Epithelial cell of prostate (primary cell): ENCODE measurements around the gene RPN2.

ENCODE experiments used
- DNase-seq: peaks from one replicate; pipeline ENCODE4 v3.0.0-alpha.2; 2011; ENCODE audit warnings: low read depth, low spot score
- H3K27ac ChIP-seq: fragments of 450-650 bp; 2 replicates; pipeline ENCODE4 v1.5.1; 2017; ENCODE audit warnings: mild to moderate bottlenecking

Gene RPN2

DNA sequence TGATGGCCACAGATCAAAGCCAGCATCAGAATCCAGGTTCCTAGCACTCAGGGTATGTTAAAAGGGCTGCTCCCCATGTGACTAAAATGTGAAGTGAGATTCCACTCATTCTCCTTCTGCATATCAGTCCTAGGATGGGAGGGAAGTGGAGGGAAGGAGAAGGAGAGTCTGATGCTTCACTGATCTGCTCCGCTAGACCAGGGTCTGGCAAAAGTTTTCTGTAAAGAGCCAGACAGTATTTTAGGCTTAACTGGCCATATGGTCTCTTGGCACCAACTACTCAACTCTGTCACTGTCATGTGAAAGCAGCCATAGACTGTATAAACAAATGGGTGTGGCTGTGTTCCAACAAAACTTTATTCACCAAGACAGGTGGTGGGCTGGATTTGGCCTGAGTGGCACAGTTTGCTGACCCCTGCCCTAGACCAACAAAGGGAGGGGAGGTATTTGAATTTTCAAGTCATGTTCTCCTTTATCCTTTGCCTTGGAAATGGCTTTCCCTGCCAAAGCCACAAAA, 59.9 kb downstream of the RPN2 start:
- no peak overlapping the region for H3K27ac ChIP-seq

DNA sequence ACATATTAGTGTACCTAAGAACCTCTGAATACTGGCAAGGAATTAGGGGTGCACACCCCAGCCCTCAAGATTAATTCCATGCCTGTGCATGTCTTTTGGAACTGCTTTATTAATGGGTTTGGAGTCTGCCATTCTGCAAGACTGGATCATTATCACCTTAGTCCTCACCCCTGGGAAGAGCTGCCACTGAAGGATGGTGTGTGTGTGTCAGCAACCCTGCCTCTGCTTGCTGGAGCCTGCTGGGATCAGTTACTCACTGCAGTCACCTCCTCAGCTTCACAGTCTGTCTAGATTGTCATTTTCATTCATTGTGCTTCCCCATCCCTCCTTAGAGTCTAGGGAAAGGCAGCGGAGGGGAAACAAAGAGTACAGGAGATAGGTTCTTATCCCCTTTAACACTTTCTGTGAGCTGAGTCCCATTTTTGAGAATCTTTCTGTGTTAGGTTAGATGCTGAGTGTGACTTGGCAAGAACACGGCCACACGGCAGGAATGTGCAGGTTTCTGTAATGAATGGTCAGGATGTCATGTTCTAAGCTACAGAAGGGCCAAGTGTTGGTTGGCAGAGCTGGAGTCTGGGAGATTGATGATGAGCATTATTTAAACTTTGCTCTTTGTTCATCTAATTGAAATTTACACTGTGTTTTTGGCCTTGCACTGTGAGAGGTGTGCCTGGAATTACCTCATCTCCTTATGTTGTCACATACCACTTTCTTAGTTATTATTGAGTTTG, 61.4 kb downstream of the RPN2 start:
- no peak overlapping the region for H3K27ac ChIP-seq
- DNase-seq, result no peak

More for the DNA sequence above, 59.9 kb downstream of the RPN2 start:
- DNase-seq, result no peak

DNA sequence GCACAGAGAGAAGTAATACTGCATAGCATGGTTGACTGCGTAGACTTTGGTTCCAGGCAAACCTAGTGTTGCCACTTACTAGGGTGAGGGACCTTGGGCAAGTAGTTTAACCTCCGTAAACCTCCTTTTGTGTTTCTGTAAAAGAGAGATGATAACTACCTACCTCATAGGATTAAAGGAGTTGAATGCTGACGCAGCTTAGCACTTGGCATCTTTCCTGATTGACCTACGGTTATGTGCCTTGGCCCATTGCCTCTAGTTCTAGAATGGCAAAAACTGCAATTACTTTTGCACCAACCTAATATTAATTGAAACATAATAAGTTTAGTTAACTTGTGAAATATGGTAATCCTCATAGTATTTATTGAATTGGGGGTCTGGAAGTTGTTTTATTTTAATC, 63.4 kb downstream of the RPN2 start:
- no peak for DNase-seq

GRCh38 chr20:37243076-37243936, 64.2 kb downstream of the RPN2 start:
- no peak overlapping the region for H3K27ac ChIP-seq
- DNase-seq, result no peak

More for the DNA sequence above, 63.4 kb downstream of the RPN2 start:
- H3K27ac ChIP-seq, result no peak overlapping the region

- no peak overlapping the region for H3K27ac ChIP-seq
These were observed 64.9 kb downstream of the RPN2 start for GRCh38 chr20:37243937-37244571.

DNA sequence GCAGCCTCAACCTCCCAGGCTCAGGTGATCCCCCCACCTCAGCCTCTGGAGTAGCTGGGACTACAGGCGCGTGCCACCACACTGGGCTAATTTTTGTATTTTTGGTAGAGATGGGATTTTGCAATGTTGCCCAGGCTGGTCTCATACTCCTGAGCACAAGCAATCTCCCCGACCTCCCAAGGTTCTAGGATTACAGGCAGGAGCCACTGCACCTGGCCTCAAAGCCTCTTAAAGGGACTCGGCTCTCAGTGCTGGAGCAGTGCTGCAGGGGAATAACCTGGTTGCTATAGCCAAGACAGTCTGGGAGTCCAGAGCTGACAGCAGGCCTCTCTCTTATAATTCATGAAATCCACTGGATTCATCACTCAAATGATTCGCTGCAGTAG, 65.4 kb downstream of the RPN2 start:
- H3K27ac ChIP-seq, result no peak overlapping the region
- no peak for DNase-seq

More at GRCh38 chr20:37243937-37244571, 64.9 kb downstream of the RPN2 start:
- DNase-seq, result no peak

GRCh38 chr20:37245216-37246150, 66.4 kb downstream of the RPN2 start:
- no peak for DNase-seq
- H3K27ac ChIP-seq, result no peak overlapping the region

- no peak for DNase-seq
- H3K27ac ChIP-seq, result no peak overlapping the region
These were observed 67.6 kb downstream of the RPN2 start for GRCh38 chr20:37246736-37247135.

- DNase-seq, result no peak
- no peak overlapping the region for H3K27ac ChIP-seq
These were observed 68.4 kb downstream of the RPN2 start for GRCh38 chr20:37247547-37247946.

DNA sequence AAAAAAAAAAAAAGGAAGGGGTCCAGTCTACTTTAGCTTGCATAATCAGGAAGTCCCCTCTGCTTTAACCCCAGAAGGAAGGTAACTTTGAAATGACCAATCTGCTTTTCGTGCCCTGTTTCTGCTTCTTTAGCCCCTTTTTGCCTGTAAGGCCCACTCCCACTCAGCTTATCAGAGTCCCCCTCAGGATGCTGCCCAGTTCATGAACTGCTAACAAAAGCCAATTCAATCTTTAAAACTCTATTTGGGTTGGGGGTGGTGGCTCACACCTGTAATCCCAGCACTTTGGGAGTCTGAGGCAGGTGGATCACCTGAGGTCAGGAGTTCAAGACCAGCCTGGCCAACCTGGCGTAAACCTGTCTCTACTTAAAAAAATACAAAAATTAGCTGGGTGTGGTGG, 70.2 kb downstream of the RPN2 start:
- H3K27ac ChIP-seq, result no peak overlapping the region
- no peak for DNase-seq

GRCh38 chr20:37251825-37252477, 72.8 kb downstream of the RPN2 start:
- no peak overlapping the region for H3K27ac ChIP-seq
- DNase-seq, result no peak

GRCh38 chr20:37253087-37253486, 74.0 kb downstream of the RPN2 start:
- DNase-seq, result no peak
- no peak overlapping the region for H3K27ac ChIP-seq

DNA sequence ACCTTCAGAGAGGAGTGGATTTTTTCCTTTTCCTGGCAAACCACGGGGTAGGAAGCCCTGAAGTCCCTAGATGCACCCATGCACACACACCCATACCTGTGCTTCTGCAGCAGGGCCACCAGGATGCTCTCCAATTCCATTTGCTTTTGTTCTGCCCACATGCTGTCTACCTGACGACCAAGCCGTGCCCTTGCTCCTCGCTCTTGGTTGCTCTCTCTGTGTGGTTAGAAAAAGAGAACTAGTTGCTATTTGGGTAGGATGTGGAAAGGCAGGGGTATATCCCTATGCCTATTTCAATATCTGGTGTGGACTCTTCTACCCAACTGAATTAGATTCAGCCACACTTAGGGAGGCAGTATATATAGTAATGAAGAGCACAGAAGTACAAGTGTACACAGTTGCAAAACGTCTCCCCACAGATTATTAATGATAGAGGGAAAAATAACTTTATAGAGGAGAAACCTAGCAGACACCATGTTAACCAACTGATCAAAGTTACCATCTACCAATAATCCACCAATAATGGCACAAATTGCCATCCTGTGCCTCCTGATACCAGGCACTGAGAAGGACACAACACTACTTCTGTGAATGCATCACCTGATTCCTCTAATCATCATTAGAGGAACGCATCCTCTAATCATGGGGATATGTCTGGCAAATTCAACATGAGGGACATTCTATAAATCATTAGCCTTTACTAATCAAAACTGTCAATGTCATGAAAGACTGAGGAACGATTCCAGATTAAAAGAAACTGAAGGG, 75.2 kb downstream of the RPN2 start:
- no peak overlapping the region for H3K27ac ChIP-seq
- DNase-seq, result no peak

- no peak overlapping the region for H3K27ac ChIP-seq
- DNase-seq, result no peak
These were observed 77.2 kb downstream of the RPN2 start for GRCh38 chr20:37256286-37256685.

GRCh38 chr20:37257530-37257929, 78.4 kb downstream of the RPN2 start:
- DNase-seq, result no peak
- H3K27ac ChIP-seq, result no peak overlapping the region

GRCh38 chr20:37257988-37258387, 78.9 kb downstream of the RPN2 start:
- DNase-seq, result no peak
- no peak overlapping the region for H3K27ac ChIP-seq

GRCh38 chr20:37259031-37259430, 79.9 kb downstream of the RPN2 start:
- DNase-seq, result no peak
- no peak overlapping the region for H3K27ac ChIP-seq

GRCh38 chr20:37259865-37260264, 80.7 kb downstream of the RPN2 start:
- DNase-seq, result no peak

GRCh38 chr20:37260923-37261322, 81.8 kb downstream of the RPN2 start:
- no peak overlapping the region for H3K27ac ChIP-seq
- DNase-seq, result no peak

More at GRCh38 chr20:37259865-37260264, 80.7 kb downstream of the RPN2 start:
- H3K27ac ChIP-seq, result no peak overlapping the region
